ENCODE measurements around the gene HECTD2.

The HECTD2 gene

Small RNA genes lying within 50 kb of the gene (small RNA-seq; reads per million reads assigned to genes)
- gene AL161798.1, result 0 reads per million in 2 experiments
- gene RPS27P1, result 0 reads per million in 2 experiments

Data from SK-N-DZ (cell line).